Measurements from ENCODE around the gene HOXB5. TPM values are rescaled to one million over a fixed set of nuclear protein-coding genes. Genes with fewer than 3 reads are reported as not detected.
A peak's percentile ranks its signal among the peaks of the same experiment; 100 is the strongest.

HOXB5 gene
- total RNA-seq, 1 experiment from 2014 or later = not detected

- H2AFZ ChIP-seq (ENCODE audit: low read length) = no peak overlapping the region
- H3K9ac ChIP-seq (ENCODE audit: low read length) = no peak overlapping the region
- H3K27ac ChIP-seq (ENCODE audit: low read length) = no peak overlapping the region
- H3K4me2 ChIP-seq (ENCODE audit: low read depth, low read length, poor library complexity, severe bottlenecking) = no peak overlapping the region
- no peaks in the 10 kb centered on the region for H4K20me1 ChIP-seq (ENCODE audit: insufficient read depth, low read depth, low read length)
- no peaks in the 10 kb centered on the region for H3K79me2 ChIP-seq (ENCODE audit: low read length)
- H3K9me3 ChIP-seq (ENCODE audit: low read length) = no peaks in the 10 kb centered on the region
- H3K36me3 ChIP-seq (ENCODE audit: insufficient read depth, low read length) = no peaks in the 10 kb centered on the region
- peaks cover 20% of the 10 kb centered on the region for H3K4me1 ChIP-seq (ENCODE audit: low read length)
- no peaks in the 10 kb centered on the region for H3K9me2 ChIP-seq (replicated peaks; ENCODE audit: insufficient read depth, low read length)
- H3K4me3 ChIP-seq (ENCODE audit: low read length) = no peak overlapping the region
- H3K27me3 ChIP-seq (ENCODE audit: low read length) = no peaks in the 10 kb centered on the region
- no peak for DNase-seq
Observed at GRCh38 chr17:48630925-48631692, 37.5 kb upstream of the HOXB5 start.

DNA sequence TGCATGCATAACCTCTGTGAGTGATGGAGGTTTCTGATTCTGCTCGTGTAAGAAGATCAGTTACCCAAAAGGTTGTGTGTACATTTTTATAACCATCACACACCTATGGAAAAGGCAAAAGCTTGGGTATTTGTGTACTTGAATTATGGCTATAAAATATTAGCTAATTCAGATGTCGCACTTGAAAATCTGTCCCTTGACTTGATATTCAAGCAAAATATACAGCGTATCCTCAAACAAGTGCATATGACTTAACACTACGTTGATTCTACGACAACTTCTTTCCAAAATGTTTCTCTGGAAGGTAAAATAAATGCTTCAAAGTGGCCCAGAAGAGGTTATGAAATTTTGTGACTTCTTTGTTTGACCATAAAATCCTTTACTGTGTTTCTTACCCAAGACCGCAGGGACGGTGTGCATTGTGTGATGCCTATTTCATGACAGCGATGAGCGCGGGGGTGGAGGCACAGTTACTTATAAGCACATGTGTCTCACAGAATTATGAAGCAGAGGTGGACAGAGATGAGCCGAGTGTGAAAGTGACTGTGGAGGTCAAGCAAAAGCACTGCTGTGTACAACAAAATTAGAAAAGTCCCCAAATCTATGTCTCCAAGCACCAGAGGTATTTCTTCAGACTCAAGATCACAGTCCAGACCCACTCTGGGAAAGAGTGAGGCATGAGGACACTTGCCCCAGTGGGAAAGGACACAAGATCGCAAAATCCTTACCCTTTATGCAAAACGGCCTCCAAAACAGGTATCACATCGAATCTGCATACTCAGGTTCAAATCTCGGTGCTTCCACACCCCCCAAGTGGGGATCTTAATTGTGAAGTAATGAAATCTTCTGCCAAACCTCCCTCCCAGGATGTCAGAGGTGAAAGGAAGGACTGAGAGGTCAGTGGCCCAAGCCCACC lies 36.7 kb upstream of the HOXB5 start:
- Histone ChIP-seq H3K27me3 (ENCODE audit: low read length) (no peaks in the 10 kb centered on the region), H3K4me2 (ENCODE audit: low read depth, low read length, poor library complexity, severe bottlenecking) (no peak overlapping the region), H4K20me1 (ENCODE audit: insufficient read depth, low read depth, low read length) (no peaks in the 10 kb centered on the region), H3K9ac (ENCODE audit: low read length) (no peak overlapping the region), H3K79me2 (ENCODE audit: low read length) (no peaks in the 10 kb centered on the region), H2AFZ (ENCODE audit: low read length) (no peak overlapping the region), H3K9me3 (ENCODE audit: low read length) (no peaks in the 10 kb centered on the region), H3K9me2 (replicated peaks; ENCODE audit: insufficient read depth, low read length) (no peaks in the 10 kb centered on the region), H3K27ac (ENCODE audit: low read length) (no peak overlapping the region), H3K4me3 (ENCODE audit: low read length) (no peak overlapping the region), H3K4me1 (ENCODE audit: low read length) (peaks cover 16% of the 10 kb centered on the region), H3K36me3 (ENCODE audit: insufficient read depth, low read length) (no peaks in the 10 kb centered on the region)
- DNase-seq = no peak

DNA sequence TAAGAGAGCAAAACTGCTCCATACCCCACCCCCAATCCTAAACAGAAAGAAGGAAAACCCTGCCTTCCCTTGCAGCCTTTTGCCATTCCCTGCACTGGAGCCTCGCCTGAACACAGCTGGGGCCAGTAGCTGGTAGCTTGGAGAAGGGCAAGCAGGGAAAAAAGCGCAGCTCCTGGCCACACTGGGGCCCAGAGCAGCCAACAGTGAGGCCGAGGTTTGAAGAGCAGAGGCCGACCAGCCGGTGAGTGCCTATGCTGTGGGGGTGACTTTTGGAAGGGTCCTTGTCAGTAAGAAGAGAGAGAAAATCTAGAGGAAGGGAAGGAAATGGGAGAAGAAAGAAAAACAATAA lies 35.8 kb upstream of the HOXB5 start:
- Histone ChIP-seq H2AFZ (ENCODE audit: low read length) (no peak overlapping the region), H3K27ac (ENCODE audit: low read length) (no peak overlapping the region), H4K20me1 (ENCODE audit: insufficient read depth, low read depth, low read length) (no peaks in the 10 kb centered on the region), H3K9me3 (ENCODE audit: low read length) (no peaks in the 10 kb centered on the region), H3K4me2 (ENCODE audit: low read depth, low read length, poor library complexity, severe bottlenecking) (no peak overlapping the region), H3K79me2 (ENCODE audit: low read length) (no peaks in the 10 kb centered on the region), H3K4me3 (ENCODE audit: low read length) (no peak overlapping the region), H3K9me2 (replicated peaks; ENCODE audit: insufficient read depth, low read length) (no peaks in the 10 kb centered on the region), H3K36me3 (ENCODE audit: insufficient read depth, low read length) (no peaks in the 10 kb centered on the region), H3K4me1 (ENCODE audit: low read length) (peaks cover 11% of the 10 kb centered on the region), H3K27me3 (ENCODE audit: low read length) (no peaks in the 10 kb centered on the region), H3K9ac (ENCODE audit: low read length) (no peak overlapping the region)
- DNase-seq = no peak

- Histone ChIP-seq H3K4me3 (ENCODE audit: low read length) (no peak overlapping the region), H3K27ac (ENCODE audit: low read length) (no peak overlapping the region), H3K36me3 (ENCODE audit: insufficient read depth, low read length) (no peaks in the 10 kb centered on the region), H2AFZ (ENCODE audit: low read length) (no peak overlapping the region), H3K9ac (ENCODE audit: low read length) (no peak overlapping the region), H3K4me2 (ENCODE audit: low read depth, low read length, poor library complexity, severe bottlenecking) (no peak overlapping the region), H3K4me1 (ENCODE audit: low read length) (peaks cover 11% of the 10 kb centered on the region), H3K27me3 (ENCODE audit: low read length) (no peaks in the 10 kb centered on the region), H3K9me3 (ENCODE audit: low read length) (no peaks in the 10 kb centered on the region), H3K9me2 (replicated peaks; ENCODE audit: insufficient read depth, low read length) (no peaks in the 10 kb centered on the region), H4K20me1 (ENCODE audit: insufficient read depth, low read depth, low read length) (no peaks in the 10 kb centered on the region), H3K79me2 (ENCODE audit: low read length) (no peaks in the 10 kb centered on the region)
- no peak for DNase-seq
Observed at GRCh38 chr17:48628649-48629410, 35.3 kb upstream of the HOXB5 start.

- Histone ChIP-seq H3K27me3 (ENCODE audit: low read length) (no peaks in the 10 kb centered on the region), H3K9me3 (ENCODE audit: low read length) (no peaks in the 10 kb centered on the region), H3K79me2 (ENCODE audit: low read length) (no peaks in the 10 kb centered on the region), H3K36me3 (ENCODE audit: insufficient read depth, low read length) (no peaks in the 10 kb centered on the region), H2AFZ (ENCODE audit: low read length) (no peak overlapping the region), H3K4me1 (ENCODE audit: low read length) (peaks cover 11% of the 10 kb centered on the region), H3K27ac (ENCODE audit: low read length) (no peak overlapping the region), H4K20me1 (ENCODE audit: insufficient read depth, low read depth, low read length) (no peaks in the 10 kb centered on the region), H3K9me2 (replicated peaks; ENCODE audit: insufficient read depth, low read length) (no peaks in the 10 kb centered on the region), H3K4me3 (ENCODE audit: low read length) (no peak overlapping the region), H3K4me2 (ENCODE audit: low read depth, low read length, poor library complexity, severe bottlenecking) (no peak overlapping the region), H3K9ac (ENCODE audit: low read length) (no peak overlapping the region)
- no peak for DNase-seq
Observed at GRCh38 chr17:48627623-48628521, 34.3 kb upstream of the HOXB5 start.

DNA sequence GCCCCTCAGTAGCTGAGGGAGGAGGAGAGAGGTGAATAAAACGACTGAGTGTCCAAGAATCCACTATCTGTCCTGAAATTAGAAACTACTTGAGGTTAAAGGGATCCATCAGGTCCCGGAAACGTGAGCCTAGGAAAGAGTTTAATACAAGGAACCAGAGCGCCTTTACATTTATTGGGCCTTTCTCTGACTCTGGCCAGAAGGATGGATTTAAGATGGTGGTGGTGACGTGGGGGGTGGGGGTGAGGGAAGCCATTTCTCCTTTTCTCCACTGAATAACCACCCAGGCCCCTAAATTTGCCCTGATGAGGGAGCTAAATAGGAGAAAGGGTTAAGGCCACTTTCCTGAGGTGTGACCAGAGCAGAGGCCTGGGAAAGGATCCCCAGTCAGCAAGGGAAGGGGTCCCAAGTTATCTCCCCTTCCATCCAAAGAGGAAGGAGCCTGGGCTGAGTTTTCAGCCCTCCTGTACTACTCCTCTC lies 33.6 kb upstream of the HOXB5 start:
- Histone ChIP-seq H3K9me3 (ENCODE audit: low read length) (no peaks in the 10 kb centered on the region), H3K4me2 (ENCODE audit: low read depth, low read length, poor library complexity, severe bottlenecking) (peak overlapping the region; percentile 60), H3K4me1 (ENCODE audit: low read length) (peaks cover 11% of the 10 kb centered on the region), H3K9me2 (replicated peaks; ENCODE audit: insufficient read depth, low read length) (no peaks in the 10 kb centered on the region), H3K9ac (ENCODE audit: low read length) (no peak overlapping the region), H3K4me3 (ENCODE audit: low read length) (peak overlapping the region; percentile 59; the same call in 1 of the 2 replicates), H2AFZ (ENCODE audit: low read length) (no peak overlapping the region; the same call in 1 of the 2 replicates), H3K27ac (ENCODE audit: low read length) (no peak overlapping the region), H4K20me1 (ENCODE audit: insufficient read depth, low read depth, low read length) (no peaks in the 10 kb centered on the region), H3K36me3 (ENCODE audit: insufficient read depth, low read length) (no peaks in the 10 kb centered on the region), H3K79me2 (ENCODE audit: low read length) (no peaks in the 10 kb centered on the region), H3K27me3 (ENCODE audit: low read length) (no peaks in the 10 kb centered on the region)
- DNase-seq = no peak

GRCh38 chr17:48626245-48627117 lies 32.9 kb upstream of the HOXB5 start, which contains the start of gene HOXB9:
TSS of gene HOXB9 (minus strand) at chr17:48626358. CDS start at chr17:48626269, 89 bp downstream.
- Histone ChIP-seq H3K36me3 (ENCODE audit: insufficient read depth, low read length) (no peaks in the 10 kb centered on the region), H3K9ac (ENCODE audit: low read length) (peak within 1 kb of the TSS; percentile 47), H4K20me1 (ENCODE audit: insufficient read depth, low read depth, low read length) (no peaks in the 10 kb centered on the region), H3K9me3 (ENCODE audit: low read length) (no peaks in the 10 kb centered on the region), H3K79me2 (ENCODE audit: low read length) (no peaks in the 10 kb centered on the region), H3K4me1 (ENCODE audit: low read length) (peaks cover 11% of the 10 kb centered on the region), H3K4me2 (ENCODE audit: low read depth, low read length, poor library complexity, severe bottlenecking) (peak within 1 kb of the TSS; percentile 60), H3K4me3 (ENCODE audit: low read length) (peak within 1 kb of the TSS; percentile 59; the same call in 1 of the 2 replicates), H3K9me2 (replicated peaks; ENCODE audit: insufficient read depth, low read length) (no peaks in the 10 kb centered on the region), H2AFZ (ENCODE audit: low read length) (peak within 1 kb of the TSS; percentile 78; the same call in 1 of the 2 replicates), H3K27ac (ENCODE audit: low read length) (no peak within 1 kb of the TSS), H3K27me3 (ENCODE audit: low read length) (no peaks in the 10 kb centered on the region)
- DNase-seq = peak; percentile 47
